Measurements from ENCODE around the gene ERCC1. TPM values are rescaled to one million over a fixed set of nuclear protein-coding genes. Genes with fewer than 3 reads are reported as not detected.

The ERCC1 gene
- total RNA-seq, 1 donor from 2014 or later: 67.5 TPM

DNA sequence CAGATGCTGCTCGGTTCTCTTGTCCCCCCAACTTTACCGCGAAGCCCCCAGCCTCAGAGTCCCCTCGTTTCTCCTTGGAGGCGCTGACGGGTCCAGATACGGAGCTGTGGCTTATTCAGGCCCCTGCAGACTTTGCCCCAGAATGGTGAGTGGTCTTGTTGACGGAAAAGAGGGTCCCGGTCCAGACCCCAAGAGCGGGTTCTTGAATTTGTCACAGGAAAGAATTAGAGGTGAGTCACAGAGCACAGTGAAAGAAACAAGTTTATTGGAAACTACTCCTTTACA, 16.7 kb downstream of the ERCC1 start:
- H4K20me1 ChIP-seq (ENCODE audit: insufficient read depth, low read length): no peaks in the 10 kb centered on the region
- peaks cover 3% of the 10 kb centered on the region for H3K36me3 ChIP-seq (ENCODE audit: insufficient read depth, low read length)
- DNase-seq (ENCODE audit: low read depth): no peak
- peaks cover 12% of the 10 kb centered on the region for H3K4me1 Mint-ChIP-seq (ENCODE audit: low read depth, unreplicated experiment)
- peak overlapping the region; percentile 97 for H3K4me3 Mint-ChIP-seq (ENCODE audit: unreplicated experiment)
- FAIRE-seq: no peak
- H2AFZ ChIP-seq (ENCODE audit: low read depth, low read length): no peak overlapping the region
- H3K27ac Mint-ChIP-seq (ENCODE audit: unreplicated experiment): peak overlapping the region; percentile 96
- no peaks in the 10 kb centered on the region for H3K9me3 ChIP-seq (ENCODE audit: insufficient read depth, low read depth, low read length)
- H3K27me3 ChIP-seq (ENCODE audit: insufficient read depth, low read length): no peaks in the 10 kb centered on the region
- TF ChIP-seq, protein P1, sequence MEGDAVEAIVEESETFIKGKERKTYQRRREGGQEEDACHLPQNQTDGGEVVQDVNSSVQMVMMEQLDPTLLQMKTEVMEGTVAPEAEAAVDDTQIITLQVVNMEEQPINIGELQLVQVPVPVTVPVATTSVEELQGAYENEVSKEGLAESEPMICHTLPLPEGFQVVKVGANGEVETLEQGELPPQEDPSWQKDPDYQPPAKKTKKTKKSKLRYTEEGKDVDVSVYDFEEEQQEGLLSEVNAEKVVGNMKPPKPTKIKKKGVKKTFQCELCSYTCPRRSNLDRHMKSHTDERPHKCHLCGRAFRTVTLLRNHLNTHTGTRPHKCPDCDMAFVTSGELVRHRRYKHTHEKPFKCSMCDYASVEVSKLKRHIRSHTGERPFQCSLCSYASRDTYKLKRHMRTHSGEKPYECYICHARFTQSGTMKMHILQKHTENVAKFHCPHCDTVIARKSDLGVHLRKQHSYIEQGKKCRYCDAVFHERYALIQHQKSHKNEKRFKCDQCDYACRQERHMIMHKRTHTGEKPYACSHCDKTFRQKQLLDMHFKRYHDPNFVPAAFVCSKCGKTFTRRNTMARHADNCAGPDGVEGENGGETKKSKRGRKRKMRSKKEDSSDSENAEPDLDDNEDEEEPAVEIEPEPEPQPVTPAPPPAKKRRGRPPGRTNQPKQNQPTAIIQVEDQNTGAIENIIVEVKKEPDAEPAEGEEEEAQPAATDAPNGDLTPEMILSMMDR (IDR thresholded peaks at IDR 0.05; ENCODE audit: insufficient read depth, low read depth, low read length): no peak
- no peak for TF ChIP-seq EZH2 (IDR thresholded peaks at IDR 0.05; ENCODE audit: insufficient read depth, low read length)
- H3K27me3 Mint-ChIP-seq (ENCODE audit: low read depth, unreplicated experiment): no peaks in the 10 kb centered on the region
- H3K4me3 ChIP-seq (ENCODE audit: insufficient read depth, low read depth, low read length): peak overlapping the region; percentile 90
- peak overlapping the region; percentile 94 for H3K27ac ChIP-seq (ENCODE audit: low read depth, low read length)
- H3K36me3 Mint-ChIP-seq (ENCODE audit: low read depth, unreplicated experiment): peaks cover 14% of the 10 kb centered on the region
- H3K79me2 ChIP-seq (ENCODE audit: insufficient read depth, low read length): peaks cover 42% of the 10 kb centered on the region
- peak overlapping the region; percentile 96 for H3K4me2 ChIP-seq (ENCODE audit: low read length)
- peaks cover 29% of the 10 kb centered on the region for H3K4me1 ChIP-seq (ENCODE audit: insufficient read depth, low read length)
- H3K9me3 Mint-ChIP-seq (ENCODE audit: unreplicated experiment): no peaks in the 10 kb centered on the region
- peak overlapping the region; percentile 89 for H3K9ac ChIP-seq (ENCODE audit: low read length)

DNA sequence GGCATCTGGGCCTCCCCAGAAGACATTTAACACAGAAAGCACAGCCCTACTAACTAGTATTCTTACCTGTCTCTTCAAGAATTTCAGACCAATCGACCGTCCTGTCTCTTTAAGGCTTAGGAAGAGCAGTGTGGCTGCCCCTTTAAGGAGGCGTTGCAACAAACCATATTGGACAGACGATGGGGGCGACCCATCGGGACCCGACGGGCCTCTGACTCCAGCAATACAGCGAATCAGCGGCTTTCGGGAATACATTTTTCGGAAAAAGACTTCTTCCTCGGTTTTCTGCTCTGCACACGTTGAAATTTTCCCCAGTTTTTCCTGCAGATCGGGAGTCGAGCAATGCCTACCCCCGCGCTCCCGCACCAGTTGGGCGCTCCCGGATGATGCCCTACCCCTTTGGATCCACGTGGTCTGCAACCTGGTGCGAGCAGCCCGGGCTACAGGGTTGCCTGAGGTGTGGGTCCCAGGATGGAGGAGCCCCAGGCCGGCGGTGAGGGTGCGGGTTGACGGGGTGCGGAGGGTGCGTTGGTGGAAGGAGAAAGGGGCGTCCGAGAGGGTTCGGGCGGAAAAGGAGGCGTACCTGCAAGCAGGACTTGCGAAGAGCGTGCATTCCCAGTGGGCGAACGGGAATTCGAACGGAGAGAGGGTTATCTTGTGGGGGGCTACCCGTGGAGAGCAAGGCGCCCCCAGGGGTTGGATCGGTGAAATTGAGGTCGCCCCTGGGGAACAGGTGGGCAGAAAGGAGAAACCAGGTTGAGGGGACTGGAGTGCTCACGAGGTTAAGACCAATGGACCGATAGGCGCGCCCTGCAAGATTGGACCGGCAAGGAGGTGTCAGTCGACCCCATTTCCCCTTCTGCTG, 17.3 kb downstream of the ERCC1 start, which contains the start of gene POLR1G:
Gene POLR1G, plus strand, starts transcription at position 419 of the 865 bp plus-strand sequence. Its CDS starts 53 bp downstream, at position 472.
- H3K36me3 ChIP-seq (ENCODE audit: insufficient read depth, low read length): peaks cover 3% of the 10 kb centered on the region
- Mint-ChIP-seq H3K4me3 (ENCODE audit: unreplicated experiment) (peak within 1 kb of the TSS; percentile 97), H3K36me3 (ENCODE audit: low read depth, unreplicated experiment) (peaks cover 14% of the 10 kb centered on the region), H3K4me1 (ENCODE audit: low read depth, unreplicated experiment) (peaks cover 12% of the 10 kb centered on the region), H3K27me3 (ENCODE audit: low read depth, unreplicated experiment) (no peaks in the 10 kb centered on the region), H3K9me3 (ENCODE audit: unreplicated experiment) (no peaks in the 10 kb centered on the region), H3K27ac (ENCODE audit: unreplicated experiment) (peak within 1 kb of the TSS; percentile 96)
- H2AFZ ChIP-seq (ENCODE audit: low read depth, low read length): peak within 1 kb of the TSS; percentile 55
- H3K79me2 ChIP-seq (ENCODE audit: insufficient read depth, low read length): peaks cover 46% of the 10 kb centered on the region
- H3K9me3 ChIP-seq (ENCODE audit: insufficient read depth, low read depth, low read length): no peaks in the 10 kb centered on the region
- H3K27ac ChIP-seq (ENCODE audit: low read depth, low read length): peak within 1 kb of the TSS; percentile 94
- peak within 1 kb of the TSS; percentile 89 for H3K9ac ChIP-seq (ENCODE audit: low read length)
- FAIRE-seq: no peak
- peaks cover 30% of the 10 kb centered on the region for H3K4me1 ChIP-seq (ENCODE audit: insufficient read depth, low read length)
- H3K4me2 ChIP-seq (ENCODE audit: low read length): peak within 1 kb of the TSS; percentile 96
- no peak for TF ChIP-seq EZH2 (IDR thresholded peaks at IDR 0.05; ENCODE audit: insufficient read depth, low read length)
- TF ChIP-seq, protein P1 (IDR thresholded peaks at IDR 0.05; ENCODE audit: insufficient read depth, low read depth, low read length): no peak
- no peaks in the 10 kb centered on the region for H3K27me3 ChIP-seq (ENCODE audit: insufficient read depth, low read length)
- H3K4me3 ChIP-seq (ENCODE audit: insufficient read depth, low read depth, low read length): peak within 1 kb of the TSS; percentile 90
- DNase-seq (ENCODE audit: low read depth): peak; percentile 80
- H4K20me1 ChIP-seq (ENCODE audit: insufficient read depth, low read length): no peaks in the 10 kb centered on the region
